Measurements from ENCODE around the gene C12orf42.
"Not testable (repeated sequence)": the region's sequence is repeated elsewhere in the genome, so short reads cannot be mapped to it uniquely, and the experiment has no call there.

Gene C12orf42

DNA sequence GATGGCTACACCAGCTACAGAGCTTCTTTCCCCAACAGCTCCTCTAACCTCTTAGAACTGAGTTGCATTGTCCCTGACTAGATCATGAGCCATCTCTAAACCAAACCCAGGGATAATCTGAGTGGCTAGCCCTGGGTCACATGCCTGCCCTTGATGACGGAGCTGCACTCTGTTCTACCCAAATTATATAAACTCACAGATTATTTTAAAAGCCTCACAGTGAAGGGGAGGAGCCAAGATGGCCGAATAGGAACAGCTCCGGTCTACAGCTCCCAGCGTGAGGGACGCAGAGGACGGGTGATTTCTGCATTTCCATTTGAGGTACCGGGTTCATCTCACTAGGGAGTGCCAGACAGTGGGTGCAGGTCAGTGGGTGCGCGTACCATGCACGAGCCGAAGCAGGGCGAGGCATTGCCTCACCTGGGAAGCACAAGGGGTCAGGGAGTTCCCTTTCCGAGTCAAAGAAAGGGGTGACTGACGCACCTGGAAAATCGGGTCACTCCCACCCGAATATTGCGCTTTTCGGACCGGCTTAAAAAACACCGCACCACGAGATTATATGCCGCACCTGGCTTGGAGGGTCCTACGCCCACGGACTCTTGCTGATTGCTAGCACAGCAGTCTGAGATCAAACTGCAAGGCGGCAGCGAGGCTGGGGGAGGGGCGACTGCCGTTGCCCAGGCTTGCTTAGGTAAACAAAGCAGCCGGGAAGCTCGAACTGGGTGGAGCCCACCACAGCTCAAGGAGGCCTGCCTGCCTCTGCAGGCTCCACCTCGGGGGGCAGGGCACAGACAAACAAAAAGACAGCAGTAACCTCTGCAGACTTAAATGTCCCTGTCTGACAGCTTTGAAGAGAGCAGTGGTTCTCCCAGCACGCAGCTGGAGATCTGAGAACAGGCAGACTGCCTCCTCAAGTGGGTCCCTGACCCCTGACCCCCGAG lies 61.3 kb downstream of the C12orf42 start:
- not testable (repeated sequence) for DNase-seq (ENCODE audit: low read depth); H3K4me3 ChIP-seq (ENCODE audit: low read depth, low read length)

DNA sequence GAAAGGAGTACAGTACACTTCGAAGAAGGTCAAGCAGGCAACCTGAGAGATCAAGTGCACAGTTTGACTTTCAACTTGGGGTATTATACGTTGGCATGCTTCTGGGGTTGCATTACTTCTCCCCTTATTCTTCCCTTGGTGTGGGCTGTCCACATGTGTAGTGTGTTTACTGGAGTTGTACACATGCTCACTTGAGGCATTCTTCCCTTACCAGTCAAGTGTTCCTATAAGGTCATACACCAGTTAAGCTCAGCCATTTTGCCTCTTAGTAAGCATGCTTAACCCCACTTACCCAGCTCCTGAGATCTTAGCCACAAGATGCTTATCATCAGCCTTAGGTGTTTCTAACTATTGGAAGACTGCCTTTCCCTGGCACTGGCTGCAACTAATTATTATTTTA lies 63.8 kb downstream of the C12orf42 start:
- no peak for DNase-seq (ENCODE audit: low read depth)
- H3K4me3 ChIP-seq (ENCODE audit: low read depth, low read length), result no peak overlapping the region

DNA sequence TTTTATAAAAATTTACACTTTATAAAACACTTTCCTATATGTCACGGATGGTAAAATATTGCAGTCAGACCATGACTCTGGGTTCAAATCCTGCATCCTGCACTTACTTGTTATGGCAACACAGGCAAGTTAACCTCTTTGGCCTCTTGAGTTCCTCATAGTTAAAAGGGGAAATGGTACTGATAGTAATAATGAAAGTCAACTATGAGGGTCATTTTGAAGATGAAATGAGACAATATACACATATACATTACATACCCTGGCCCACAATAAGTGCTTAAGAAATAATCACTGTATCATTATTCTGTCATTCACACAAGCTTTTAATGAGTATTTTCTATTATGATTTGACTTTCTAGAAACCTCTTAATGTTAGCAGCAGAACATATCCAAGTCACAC lies 64.4 kb downstream of the C12orf42 start:
- no peak for DNase-seq (ENCODE audit: low read depth)
- H3K4me3 ChIP-seq (ENCODE audit: low read depth, low read length), result no peak overlapping the region

DNA sequence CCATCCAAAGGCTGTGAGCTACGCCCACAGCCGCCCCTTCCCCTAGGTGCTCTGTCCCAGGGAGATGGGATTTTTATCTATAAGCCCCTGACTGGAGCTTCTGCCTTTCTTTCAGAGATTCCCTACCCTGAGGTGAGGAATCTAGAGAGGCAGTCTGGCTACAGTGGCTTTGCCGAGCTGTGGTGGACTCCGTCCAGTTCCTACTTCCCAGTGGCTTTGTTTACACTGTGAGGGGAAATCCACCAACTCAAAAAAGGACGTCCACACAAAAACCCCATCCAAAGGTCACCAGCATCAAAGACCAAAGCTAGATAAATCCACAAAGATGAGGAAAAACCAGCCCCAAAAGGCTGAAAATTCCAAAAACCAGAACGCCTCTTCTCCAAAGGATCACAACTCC lies 70.1 kb downstream of the C12orf42 start:
- DNase-seq (ENCODE audit: low read depth); H3K4me3 ChIP-seq (ENCODE audit: low read depth, low read length): not testable (repeated sequence)

DNA sequence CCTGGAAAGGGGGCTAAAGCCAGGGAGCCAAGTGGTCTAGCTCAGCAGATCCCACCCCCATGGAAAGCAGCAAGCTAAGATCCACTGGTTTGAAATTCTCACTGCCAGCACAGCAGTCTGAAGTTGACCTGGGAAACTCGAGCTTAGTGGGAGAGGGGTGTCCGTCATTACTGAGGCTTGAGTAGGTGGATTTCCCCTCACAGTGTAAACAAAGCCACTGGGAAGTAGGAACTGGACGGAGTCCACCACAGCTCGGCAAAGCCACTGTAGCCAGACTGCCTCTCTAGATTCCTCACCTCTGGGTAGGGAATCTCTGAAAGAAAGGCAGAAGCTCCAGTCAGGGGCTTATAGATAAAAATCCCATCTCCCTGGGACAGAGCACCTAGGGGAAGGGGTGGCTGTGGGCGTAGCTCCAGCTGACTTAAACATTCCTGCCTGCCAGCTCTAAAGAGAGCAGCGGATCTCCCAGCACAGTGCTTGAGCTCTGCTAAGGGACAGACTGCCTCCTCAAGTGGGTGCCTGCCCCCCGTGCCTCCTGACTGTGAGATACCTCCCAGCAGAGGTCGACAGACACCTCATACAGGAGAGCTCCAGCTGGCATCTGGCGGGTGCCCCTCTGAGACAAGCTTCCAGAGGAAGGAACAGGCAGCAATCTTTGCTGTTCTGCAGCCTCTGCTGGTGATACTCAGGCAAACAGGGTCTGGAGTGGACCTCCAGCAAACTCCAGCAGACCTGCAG lies 70.8 kb downstream of the C12orf42 start:
- H3K4me3 ChIP-seq (ENCODE audit: low read depth, low read length); DNase-seq (ENCODE audit: low read depth): not testable (repeated sequence)

DNA sequence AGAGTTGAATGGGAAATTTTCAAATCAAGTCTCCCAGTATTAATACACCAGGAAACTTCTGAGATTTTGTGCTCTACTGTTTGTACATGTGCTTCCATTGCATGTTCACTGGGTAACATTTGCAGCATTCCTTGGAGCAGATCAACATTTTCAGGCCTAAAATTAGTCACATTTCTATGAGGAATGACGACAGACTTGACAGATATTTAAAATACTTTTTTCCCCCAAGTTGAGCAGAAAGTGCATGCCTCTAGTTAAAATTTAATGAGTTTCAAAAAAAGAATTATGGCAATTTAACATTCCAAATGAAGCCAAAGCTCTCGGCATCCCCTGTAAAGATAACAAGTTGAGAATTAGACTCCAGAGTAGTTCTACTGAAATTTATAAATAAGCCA lies 72.3 kb downstream of the C12orf42 start:
- H3K4me3 ChIP-seq (ENCODE audit: low read depth, low read length), result no peak overlapping the region
- no peak for DNase-seq (ENCODE audit: low read depth)

DNA sequence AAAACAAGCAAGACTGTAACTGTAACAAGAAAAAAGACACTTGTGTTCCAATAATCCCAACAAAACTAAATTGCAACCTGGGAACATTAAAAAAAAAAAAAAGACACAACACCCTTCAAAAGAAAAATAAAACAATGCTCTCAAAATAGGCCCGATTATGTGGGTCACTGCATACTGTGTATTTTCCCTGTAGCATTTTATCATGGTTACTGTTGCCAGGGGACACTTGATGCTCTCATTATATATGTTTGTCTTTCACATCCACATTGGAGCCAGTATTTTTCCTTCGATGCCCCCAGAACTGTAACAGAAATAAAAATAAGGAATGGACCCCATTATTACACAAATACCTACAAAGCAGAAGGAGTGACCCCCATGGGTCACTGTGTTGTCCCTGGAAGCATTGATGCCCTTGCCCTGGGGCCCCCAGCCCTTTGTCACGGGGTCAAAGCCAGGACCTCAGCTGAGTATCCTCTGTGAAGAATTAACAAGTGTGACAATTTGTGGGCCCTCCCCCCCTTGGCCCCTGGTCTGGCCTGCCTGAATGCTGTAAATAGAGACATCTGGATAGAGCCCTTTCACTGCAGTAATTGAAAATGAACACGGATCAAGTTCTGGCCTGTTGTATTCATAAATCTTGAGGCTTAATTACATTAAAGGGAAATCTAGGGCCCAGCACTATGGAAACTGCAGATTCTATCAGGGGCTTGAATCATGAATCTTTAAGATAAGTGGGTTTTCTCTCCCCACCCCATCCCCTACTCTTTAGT lies 72.8 kb downstream of the C12orf42 start:
- H3K4me3 ChIP-seq (ENCODE audit: low read depth, low read length), result no peak overlapping the region
- no peak for DNase-seq (ENCODE audit: low read depth)

DNA sequence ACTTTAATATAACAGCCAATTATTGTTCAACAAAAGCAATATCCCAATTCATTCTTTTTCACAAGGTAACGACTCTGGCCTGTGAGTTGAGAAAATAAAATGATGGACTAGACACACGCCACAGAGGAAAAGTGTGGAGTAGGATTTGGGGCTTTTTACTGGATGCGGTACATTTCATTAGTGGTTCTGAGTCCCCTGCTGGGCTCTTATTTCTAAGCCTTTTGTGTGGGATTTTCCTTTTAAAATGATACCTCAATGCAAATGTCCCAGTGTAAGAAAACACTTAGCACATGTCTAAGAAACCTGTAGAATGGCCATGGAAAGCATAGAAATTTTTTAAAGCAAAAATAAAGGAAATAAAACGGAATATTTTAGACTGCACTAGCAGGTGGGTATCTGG lies 73.4 kb downstream of the C12orf42 start:
- DNase-seq (ENCODE audit: low read depth), result no peak
- no peak overlapping the region for H3K4me3 ChIP-seq (ENCODE audit: low read depth, low read length)

DNA sequence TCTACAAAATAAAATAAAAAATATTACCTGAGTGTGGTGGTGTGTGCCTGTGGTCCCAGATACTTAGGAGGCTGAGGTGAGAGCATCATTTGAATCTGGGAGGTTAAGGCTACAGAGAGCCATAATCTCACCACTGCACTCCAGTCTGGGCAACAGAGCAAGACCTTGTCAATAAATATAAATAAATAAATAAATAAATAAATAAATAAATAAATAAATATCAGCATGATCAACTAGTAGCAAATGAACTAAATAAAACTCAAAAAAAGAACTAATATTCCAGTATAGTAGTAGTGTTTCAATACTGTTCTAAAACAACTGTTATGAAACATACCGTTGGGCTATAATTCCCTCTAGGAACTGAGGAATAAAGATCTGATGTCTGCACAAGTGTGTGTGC lies 74.4 kb downstream of the C12orf42 start:
- H3K4me3 ChIP-seq (ENCODE audit: low read depth, low read length), result no peak overlapping the region
- no peak for DNase-seq (ENCODE audit: low read depth)

DNA sequence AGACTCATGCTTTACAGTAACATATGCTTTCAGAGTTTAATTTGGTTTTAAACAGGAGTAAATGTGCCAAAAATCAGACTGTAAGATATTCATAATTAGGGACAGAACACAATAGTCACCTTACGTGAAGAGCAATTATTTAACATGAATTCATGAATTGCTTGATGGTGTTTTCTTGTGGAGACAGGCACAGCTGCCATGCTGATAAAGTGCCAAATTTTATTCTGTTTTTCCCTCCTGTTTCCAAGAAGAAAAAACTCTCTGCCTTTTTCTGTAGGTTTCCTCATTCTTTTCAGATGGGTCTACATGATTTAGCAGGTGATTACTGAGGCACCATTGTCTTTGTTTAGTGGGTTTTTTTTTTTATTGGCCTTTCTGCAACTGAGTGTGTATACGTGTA lies 80.1 kb downstream of the C12orf42 start:
- H3K4me3 ChIP-seq (ENCODE audit: low read depth, low read length), result no peak overlapping the region
- no peak for DNase-seq (ENCODE audit: low read depth)

DNA sequence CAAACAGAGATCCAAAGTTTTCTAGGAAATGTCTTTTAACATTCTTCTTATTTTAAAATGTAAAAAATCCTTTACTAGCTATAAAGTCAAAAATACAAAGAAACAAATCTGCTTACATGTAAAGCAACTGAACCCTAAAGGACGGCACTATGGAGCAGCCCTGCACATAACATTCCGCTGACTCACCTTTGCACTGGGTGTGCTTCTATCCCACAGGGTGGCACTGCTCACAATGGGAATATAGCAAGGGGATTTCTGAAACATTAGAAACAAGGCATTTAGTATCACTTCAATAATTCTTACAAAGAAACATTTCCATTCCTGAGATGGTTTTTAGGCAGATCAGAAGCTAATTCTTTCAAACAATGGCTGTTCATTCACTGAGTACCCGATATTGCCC lies 94.3 kb downstream of the C12orf42 start:
- no peak overlapping the region for H3K4me3 ChIP-seq (ENCODE audit: low read depth, low read length)
- DNase-seq (ENCODE audit: low read depth), result no peak

DNA sequence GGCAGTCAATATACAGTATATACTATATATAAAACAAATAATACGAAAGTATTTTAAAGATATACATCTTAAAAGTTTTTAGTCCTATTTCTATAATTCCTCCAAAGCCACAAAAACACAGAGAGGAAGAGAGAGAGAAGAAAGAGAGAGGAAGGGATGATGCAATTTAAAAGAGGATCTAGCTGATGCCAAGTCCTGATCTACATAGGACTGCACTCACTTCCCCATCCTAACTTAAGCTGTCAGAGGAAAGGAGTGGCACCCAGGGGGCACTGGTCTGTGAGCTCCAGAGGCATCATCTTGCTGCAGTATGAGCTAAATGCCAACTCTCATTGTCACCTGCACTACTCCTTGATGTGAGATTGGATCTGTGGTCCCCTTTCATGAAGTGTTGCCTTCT lies 95.8 kb downstream of the C12orf42 start:
- DNase-seq (ENCODE audit: low read depth), result no peak
- no peak overlapping the region for H3K4me3 ChIP-seq (ENCODE audit: low read depth, low read length)

DNA sequence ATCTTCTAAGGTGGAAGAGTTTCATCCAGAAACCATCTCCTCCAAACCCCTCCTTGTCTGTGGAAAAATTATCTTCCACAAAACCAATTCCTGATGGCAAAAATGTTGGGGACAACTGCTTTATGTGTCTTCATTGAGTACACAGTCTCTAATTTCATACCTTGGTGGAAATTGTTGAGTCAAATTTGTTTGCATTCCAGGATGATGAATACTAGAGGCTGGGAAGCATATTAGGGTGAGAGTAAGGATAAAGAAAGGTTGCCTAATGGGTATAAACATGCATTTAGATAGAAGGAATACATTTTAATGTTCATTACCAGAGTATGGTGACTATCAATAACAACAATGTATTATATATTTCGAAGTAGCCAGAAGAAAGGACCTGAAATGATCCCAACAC lies 98.2 kb downstream of the C12orf42 start:
- no peak for DNase-seq (ENCODE audit: low read depth)
- no peak overlapping the region for H3K4me3 ChIP-seq (ENCODE audit: low read depth, low read length)

DNA sequence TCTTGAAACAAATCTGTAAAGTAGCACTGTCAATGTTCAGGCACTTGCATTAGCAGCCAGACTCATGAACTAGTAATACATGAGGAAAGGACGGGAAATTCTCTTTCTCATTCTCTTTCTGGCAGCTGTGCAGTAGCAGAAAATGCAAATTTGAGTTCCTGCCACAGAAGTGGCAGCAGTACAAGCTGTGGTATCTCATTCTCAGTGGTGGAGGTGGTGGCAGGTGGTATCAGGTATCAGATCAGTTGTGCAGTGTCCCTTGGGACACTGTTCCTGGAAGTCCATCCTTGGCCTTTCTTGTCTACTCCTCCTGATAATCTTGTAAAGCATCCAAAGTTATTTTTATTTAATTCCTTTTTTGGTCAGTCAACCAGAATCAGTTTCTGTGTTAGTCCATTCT lies 103.0 kb downstream of the C12orf42 start:
- H3K4me3 ChIP-seq (ENCODE audit: low read depth, low read length), result no peak overlapping the region
- no peak for DNase-seq (ENCODE audit: low read depth)

DNA sequence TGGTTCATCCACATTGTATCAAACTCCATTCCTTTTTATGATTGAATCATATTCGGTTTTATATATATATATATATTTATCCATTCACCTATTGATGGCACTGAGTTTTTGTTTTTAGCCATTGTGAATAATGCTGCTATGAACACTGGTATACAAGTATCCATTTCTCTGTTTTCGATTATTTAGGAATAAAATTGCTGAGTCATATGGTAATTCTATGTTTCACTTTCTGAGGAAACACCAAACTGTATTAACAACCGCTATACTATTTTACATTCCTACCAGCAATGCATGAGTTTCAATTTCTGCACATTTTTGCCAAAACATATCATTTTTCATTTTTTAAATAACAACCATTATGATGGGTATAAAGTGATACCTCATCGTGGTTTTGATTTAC lies 104.7 kb downstream of the C12orf42 start:
- no peak overlapping the region for H3K4me3 ChIP-seq (ENCODE audit: low read depth, low read length)
- no peak for DNase-seq (ENCODE audit: low read depth)

DNA sequence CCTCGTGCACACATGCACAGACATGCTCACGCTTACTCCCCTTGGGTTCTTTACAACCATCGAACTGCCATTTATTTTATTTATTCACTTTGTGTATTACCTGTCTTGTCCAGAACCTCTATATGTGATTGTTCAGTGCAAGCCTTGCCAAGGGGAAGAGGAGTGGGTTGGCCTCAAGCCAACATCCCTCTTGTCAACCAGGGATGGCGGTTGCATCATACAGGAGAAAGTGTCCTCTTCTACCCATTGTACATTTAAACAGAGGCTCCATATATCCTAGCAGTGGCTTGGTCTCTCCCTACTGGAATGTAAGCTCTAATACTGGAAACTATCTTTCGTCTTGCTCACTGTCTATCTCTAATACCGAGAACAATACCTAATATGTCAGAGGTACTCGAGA lies 108.4 kb downstream of the C12orf42 start:
- no peak overlapping the region for H3K4me3 ChIP-seq (ENCODE audit: low read depth, low read length)
- DNase-seq (ENCODE audit: low read depth), result no peak

DNA sequence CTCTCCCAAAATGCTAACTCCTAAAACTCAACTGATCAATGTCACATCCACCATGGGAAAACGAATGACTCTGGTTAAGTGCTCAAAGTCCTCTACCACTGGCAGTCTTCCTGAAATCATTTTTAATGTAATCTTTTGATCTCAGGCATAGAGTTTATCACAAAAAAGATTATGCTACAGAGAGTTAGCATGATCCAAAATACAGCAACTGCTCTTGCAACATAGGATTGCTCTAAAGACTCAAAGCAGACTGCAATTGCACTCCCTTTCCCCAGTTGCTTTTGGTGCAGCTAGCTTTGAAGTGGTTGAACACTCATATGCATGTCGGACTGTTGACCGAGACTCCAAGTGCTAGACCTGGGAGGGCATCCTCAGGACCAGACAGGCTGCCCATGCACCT lies 109.3 kb downstream of the C12orf42 start:
- no peak for DNase-seq (ENCODE audit: low read depth)
- no peak overlapping the region for H3K4me3 ChIP-seq (ENCODE audit: low read depth, low read length)

DNA sequence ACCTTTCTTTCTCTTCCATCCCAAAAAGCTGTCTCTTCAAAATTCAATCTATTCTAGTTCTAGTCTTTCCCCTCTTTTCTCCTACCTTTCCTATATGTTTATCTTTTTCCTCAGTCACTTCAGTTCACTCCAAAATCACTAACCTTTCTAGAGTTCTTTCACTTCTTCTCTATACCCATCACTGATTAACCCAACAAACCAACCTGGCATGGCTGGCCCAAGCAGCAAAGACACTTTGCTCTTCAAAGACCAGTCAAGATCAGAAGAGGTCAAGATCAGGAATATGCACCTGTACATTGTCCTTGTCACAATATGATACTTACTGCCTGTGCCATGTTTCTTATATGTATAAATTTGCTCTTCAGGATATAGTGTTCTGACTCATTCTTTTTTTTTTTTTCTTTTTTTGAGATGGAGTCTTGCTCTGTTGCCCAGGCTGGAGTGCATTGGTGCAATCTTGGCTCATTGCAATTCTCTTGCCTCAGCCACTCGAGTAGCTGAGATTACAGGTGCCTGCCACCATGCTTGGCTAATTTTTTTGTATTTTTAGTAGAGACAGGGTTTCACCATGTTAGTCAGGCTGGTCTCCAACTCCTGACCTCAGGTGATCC lies 112.9 kb downstream of the C12orf42 start:
- no peak overlapping the region for H3K4me3 ChIP-seq (ENCODE audit: low read depth, low read length)
- no peak for DNase-seq (ENCODE audit: low read depth)

DNA sequence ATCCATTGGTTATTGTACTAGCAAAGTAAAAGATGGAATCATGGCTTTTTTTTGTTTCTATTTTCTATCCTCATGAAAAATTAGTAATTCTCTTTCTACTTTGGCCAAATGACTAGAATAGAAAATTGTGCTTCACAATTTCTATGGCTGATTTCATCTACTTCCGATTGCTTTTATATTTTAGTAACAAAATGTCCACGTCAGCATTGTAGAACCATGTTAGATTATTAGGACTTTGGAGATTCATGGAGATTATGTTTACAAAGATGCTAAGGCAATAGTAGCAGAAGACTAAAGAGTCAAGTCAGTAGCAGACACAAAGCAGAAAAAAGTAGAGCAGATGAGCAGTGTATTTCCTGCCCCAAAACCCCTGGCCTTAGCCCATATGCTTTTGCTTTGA lies 113.6 kb downstream of the C12orf42 start:
- DNase-seq (ENCODE audit: low read depth), result no peak
- no peak overlapping the region for H3K4me3 ChIP-seq (ENCODE audit: low read depth, low read length)

DNA sequence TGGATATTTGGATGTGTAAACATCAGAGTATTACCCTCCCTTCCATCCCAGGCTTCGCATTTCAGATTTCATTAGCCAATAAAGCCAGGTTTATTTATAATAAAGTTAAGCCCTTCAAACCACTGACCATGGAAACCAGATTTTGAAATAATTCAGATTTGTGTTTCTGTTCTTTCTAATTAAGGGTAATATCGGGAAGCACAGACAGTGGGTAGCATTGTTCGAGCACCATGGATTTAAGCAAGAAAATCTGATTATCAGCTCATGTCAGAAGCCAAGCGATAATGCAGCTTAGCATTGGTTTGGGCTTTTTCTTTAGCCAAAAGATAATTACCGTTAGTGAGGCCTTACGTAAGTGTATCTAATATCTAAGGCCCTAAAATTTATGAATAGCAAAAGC lies 116.1 kb downstream of the C12orf42 start:
- no peak overlapping the region for H3K4me3 ChIP-seq (ENCODE audit: low read depth, low read length)
- DNase-seq (ENCODE audit: low read depth), result no peak
